Measurements from ENCODE around the gene MYO5C.

- TF ChIP-seq CTCF (IDR thresholded peaks at IDR 0.05) (no peak), EP300 (IDR thresholded peaks at IDR 0.05) (no peak), POLR2AphosphoS5 (IDR thresholded peaks at IDR 0.05) (no peak), POLR2A (IDR thresholded peaks at IDR 0.05; ENCODE audit: low read depth) (no peak)
Observed at GRCh38 chr15:52150043-52150825, 145.4 kb downstream of the MYO5C start.
